HEK293 (cell line): ENCODE data around the gene VSIG8.

ENCODE experiments used
- CTCF ChIA-PET: fragments of 350-600 bp; formaldehyde crosslinking; extraction: SDS; loops from one replicate; lab custom pipeline; 2021; ENCODE audit warnings: antibody characterized with exemption; lab: Yijun Ruan, JAX
- POLR2A ChIA-PET: fragments of 300-600 bp; formaldehyde crosslinking; extraction: SDS; loops from one replicate; lab custom pipeline; 2020; ENCODE audit warnings: antibody characterized with exemption, inconsistent platforms; lab: Yijun Ruan, JAX
- H3K27ac ChIP-seq: fragments of 200-500 bp; sonication (Bioruptor generic); 2 replicates; pipeline ENCODE4 v1.5.1; 2014; ENCODE audit warnings: low read depth, low read length, control low read depth, inconsistent platforms; ENCODE audit errors: extremely low read depth
- H3K36me3 ChIP-seq, 2 experiments: fragments of 200-500 bp in 1 of 2; sonication (Bioruptor generic) in 1 of 2; 1 replicate in 1 of 2; 2 replicates in 1 of 2; pipeline ENCODE4 v1.5.1; 2014 to 2017; ENCODE audit warnings: inconsistent platforms in 2 of 2, low read length in 2 of 2; ENCODE audit not compliant: control insufficient read depth in 2 of 2, insufficient read depth in 1 of 2
- H3K4me1 ChIP-seq: fragments of 200-500 bp; sonication (Bioruptor generic); 2 replicates; pipeline ENCODE4 v1.5.1; 2014; ENCODE audit warnings: mild to moderate bottlenecking, low read length, inconsistent platforms; ENCODE audit not compliant: control insufficient read depth, insufficient read depth
- H3K4me3 ChIP-seq: 2 replicates; pipeline ENCODE4 v1.5.1; 2011; ENCODE audit warnings: low read depth, mild to moderate bottlenecking, control low read depth, low read length, moderate library complexity
- H3K9me3 ChIP-seq: fragments of 200-500 bp; sonication (Bioruptor generic); 2 replicates; pipeline ENCODE4 v1.5.1; 2014; ENCODE audit warnings: low read depth, low read length, inconsistent platforms; ENCODE audit not compliant: control insufficient read depth, insufficient read depth
- RBAK ChIP-seq: fragments of 450-650 bp; formaldehyde crosslinking; IDR thresholded peaks from 2 replicates; pipeline ENCODE4 v1.5.1; 2016; ENCODE audit warnings: missing biosample characterization, missing genetic modification characterization
- ZNF10 ChIP-seq: fragments of 450-650 bp; formaldehyde crosslinking; IDR thresholded peaks from 2 replicates; pipeline ENCODE4 v1.5.1; 2017; ENCODE audit warnings: missing biosample characterization, missing genetic modification characterization
- ZNF146 ChIP-seq: fragments of 450-650 bp; formaldehyde crosslinking; IDR thresholded peaks from 2 replicates; pipeline ENCODE4 v1.5.1; 2016; ENCODE audit warnings: missing biosample characterization, missing genetic modification characterization
- ZNF16 ChIP-seq: fragments of 450-650 bp; formaldehyde crosslinking; IDR thresholded peaks from 2 replicates; pipeline ENCODE4 v1.5.1; 2016; ENCODE audit warnings: low read depth, missing biosample characterization, missing genetic modification characterization
- ZNF2 ChIP-seq: fragments of 450-650 bp; formaldehyde crosslinking; IDR thresholded peaks from 2 replicates; pipeline ENCODE4 v1.5.1; 2016; ENCODE audit warnings: missing biosample characterization, missing genetic modification characterization
- ZNF266 ChIP-seq: fragments of 450-650 bp; formaldehyde crosslinking; IDR thresholded peaks from 2 replicates; pipeline ENCODE4 v1.5.1; 2016; ENCODE audit warnings: missing biosample characterization, missing genetic modification characterization, low read depth
- ZNF341 ChIP-seq: fragments of 450-650 bp; formaldehyde crosslinking; IDR thresholded peaks from 2 replicates; pipeline ENCODE4; 2016; ENCODE audit warnings: low read depth, missing biosample characterization, missing genetic modification characterization
- ZNF366 ChIP-seq: fragments of 450-650 bp; formaldehyde crosslinking; conservative IDR thresholded peaks from 2 replicates; pipeline ENCODE4 v1.5.1; 2016; ENCODE audit warnings: missing biosample characterization, missing genetic modification characterization
- ZNF391 ChIP-seq: fragments of 450-650 bp; formaldehyde crosslinking; IDR thresholded peaks from 2 replicates; pipeline ENCODE4 v1.5.1; 2016; ENCODE audit warnings: low read depth, missing biosample characterization, missing genetic modification characterization, borderline replicate concordance
- ZNF792 ChIP-seq: fragments of 450-650 bp; formaldehyde crosslinking; IDR thresholded peaks from 2 replicates; pipeline ENCODE4 v1.5.1; 2016; ENCODE audit warnings: missing biosample characterization, missing genetic modification characterization
- TF ChIP-seq, protein P1 (sequence below): fragments of 450-650 bp; IDR thresholded peaks from 2 replicates; pipeline ENCODE4 v1.5.1; 2018; ENCODE audit warnings: missing biosample characterization, missing genetic modification characterization
- TF ChIP-seq, protein P2 (sequence below): fragments of 450-650 bp; formaldehyde crosslinking; IDR thresholded peaks from 2 replicates; pipeline ENCODE4 v1.5.1; 2016; ENCODE audit warnings: missing biosample characterization, missing genetic modification characterization
- TF ChIP-seq, protein P3 (sequence below): fragments of 450-650 bp; formaldehyde crosslinking; conservative IDR thresholded peaks from 2 replicates; pipeline ENCODE4 v1.5.1; 2016; ENCODE audit warnings: low read depth, missing biosample characterization, missing genetic modification characterization

Gene VSIG8

DNA sequence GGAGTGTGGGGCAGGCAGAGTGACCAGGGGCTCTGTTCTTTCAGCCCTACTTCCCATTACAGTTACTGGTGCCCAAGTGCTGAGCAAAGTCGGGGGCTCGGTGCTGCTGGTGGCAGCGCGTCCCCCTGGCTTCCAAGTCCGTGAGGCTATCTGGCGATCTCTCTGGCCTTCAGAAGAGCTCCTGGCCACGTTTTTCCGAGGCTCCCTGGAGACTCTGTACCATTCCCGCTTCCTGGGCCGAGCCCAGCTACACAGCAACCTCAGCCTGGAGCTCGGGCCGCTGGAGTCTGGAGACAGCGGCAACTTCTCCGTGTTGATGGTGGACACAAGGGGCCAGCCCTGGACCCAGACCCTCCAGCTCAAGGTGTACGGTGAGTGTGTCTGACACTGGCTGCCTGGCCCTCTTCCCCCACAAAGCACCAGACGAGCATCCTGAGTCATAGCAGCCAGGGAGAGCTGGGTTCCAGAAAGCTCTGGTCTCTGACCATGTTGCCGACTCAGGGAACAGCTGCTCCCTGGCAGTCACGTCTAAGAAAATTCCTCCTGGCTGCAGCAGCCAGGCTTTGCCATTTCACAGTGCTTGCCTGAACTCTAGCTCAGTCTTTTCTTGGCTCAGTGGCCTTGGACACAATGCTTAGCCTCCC lies 32.5 kb downstream of the VSIG8 start (continued):
- TF ChIP-seq, protein P1, sequence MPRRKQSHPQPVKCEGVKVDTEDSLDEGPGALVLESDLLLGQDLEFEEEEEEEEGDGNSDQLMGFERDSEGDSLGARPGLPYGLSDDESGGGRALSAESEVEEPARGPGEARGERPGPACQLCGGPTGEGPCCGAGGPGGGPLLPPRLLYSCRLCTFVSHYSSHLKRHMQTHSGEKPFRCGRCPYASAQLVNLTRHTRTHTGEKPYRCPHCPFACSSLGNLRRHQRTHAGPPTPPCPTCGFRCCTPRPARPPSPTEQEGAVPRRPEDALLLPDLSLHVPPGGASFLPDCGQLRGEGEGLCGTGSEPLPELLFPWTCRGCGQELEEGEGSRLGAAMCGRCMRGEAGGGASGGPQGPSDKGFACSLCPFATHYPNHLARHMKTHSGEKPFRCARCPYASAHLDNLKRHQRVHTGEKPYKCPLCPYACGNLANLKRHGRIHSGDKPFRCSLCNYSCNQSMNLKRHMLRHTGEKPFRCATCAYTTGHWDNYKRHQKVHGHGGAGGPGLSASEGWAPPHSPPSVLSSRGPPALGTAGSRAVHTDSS (tag by site-specific recombination), result no peak
- TF ChIP-seq RBAK (tag by site-specific recombination), result no peak

DNA sequence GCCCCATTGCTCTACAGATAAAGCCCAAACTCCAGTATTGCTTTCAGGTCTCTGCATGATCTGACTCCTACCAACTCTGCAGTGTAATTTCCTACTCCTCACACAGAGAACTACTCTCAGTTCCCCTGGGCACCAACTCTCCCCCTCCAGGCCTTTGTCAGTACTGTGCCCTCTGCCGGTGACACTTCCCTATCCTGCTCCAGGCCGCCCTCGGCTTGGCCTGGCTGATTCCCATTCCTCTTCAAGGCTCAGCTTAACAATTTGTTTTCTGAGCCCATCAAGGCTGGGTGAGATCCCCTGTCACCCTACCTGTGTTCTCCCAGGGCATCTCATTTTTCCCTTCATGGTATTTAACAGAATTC lies 33.2 kb downstream of the VSIG8 start:
- H3K9me3 ChIP-seq, result no peaks in the 10 kb centered on the region
- H3K4me1 ChIP-seq, result no peaks in the 10 kb centered on the region
- TF ChIP-seq ZNF10 (tag by site-specific recombination), result no peak
- TF ChIP-seq, protein P2, sequence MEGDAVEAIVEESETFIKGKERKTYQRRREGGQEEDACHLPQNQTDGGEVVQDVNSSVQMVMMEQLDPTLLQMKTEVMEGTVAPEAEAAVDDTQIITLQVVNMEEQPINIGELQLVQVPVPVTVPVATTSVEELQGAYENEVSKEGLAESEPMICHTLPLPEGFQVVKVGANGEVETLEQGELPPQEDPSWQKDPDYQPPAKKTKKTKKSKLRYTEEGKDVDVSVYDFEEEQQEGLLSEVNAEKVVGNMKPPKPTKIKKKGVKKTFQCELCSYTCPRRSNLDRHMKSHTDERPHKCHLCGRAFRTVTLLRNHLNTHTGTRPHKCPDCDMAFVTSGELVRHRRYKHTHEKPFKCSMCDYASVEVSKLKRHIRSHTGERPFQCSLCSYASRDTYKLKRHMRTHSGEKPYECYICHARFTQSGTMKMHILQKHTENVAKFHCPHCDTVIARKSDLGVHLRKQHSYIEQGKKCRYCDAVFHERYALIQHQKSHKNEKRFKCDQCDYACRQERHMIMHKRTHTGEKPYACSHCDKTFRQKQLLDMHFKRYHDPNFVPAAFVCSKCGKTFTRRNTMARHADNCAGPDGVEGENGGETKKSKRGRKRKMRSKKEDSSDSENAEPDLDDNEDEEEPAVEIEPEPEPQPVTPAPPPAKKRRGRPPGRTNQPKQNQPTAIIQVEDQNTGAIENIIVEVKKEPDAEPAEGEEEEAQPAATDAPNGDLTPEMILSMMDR, result peak; percentile 68
- TF ChIP-seq ZNF792 (tag by site-specific recombination), result no peak
- TF ChIP-seq ZNF341, result no peak
- TF ChIP-seq ZNF2 (tag by site-specific recombination), result no peak
- TF ChIP-seq ZNF366, result no peak
- TF ChIP-seq ZNF266, result no peak
- ChIA-PET CTCF (interaction anchor here (0.6 to 4.1 kb wide), 8 partner anchors 9 to 791 kb away, joined by 3 to 24 read pairs (median 3); no protein-coding TSS in a partner anchor), POLR2A (no interaction called here)
- no peak overlapping the region for H3K27ac ChIP-seq
- H3K4me3 ChIP-seq, result no peak overlapping the region
- H3K36me3 ChIP-seq, result no peaks in the 10 kb centered on the region

DNA sequence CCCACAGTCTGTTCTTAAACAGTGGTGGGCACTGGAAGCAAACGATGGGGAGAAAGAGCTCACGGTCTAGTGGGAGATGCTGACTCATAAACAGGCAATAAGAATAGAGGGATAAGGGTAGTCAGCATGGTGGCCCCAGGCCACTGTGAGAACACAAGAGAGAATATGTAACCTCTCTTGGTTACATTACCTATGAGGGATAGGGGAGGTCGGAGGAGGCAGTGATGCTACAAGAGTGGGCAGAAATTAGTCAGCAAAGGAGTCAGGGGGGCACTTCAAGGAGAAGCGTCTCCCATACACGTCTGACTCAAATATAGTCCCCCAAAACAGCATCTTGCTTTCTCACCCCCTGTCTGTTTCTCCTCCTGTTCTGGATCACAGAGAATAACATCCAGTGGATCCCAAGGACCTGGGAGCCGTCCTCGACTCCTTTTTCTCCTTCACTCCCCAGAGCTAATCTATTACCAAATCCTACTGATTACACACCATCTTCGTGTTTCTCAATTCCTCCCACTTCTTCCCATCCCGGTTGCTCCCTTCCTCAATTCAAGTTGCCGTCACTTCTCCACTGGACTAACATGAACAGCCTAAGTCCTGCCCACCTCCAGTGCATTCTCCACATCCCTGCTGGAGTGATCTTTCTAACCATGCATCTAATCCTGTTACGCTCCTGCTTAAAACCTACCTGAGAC lies 33.7 kb downstream of the VSIG8 start:
- Histone ChIP-seq H3K4me1 (no peaks in the 10 kb centered on the region), H3K36me3 (no peaks in the 10 kb centered on the region), H3K4me3 (no peak overlapping the region), H3K27ac (no peak overlapping the region), H3K9me3 (no peaks in the 10 kb centered on the region)
- CTCF ChIA-PET, result interaction anchor here (1.0 to 4.1 kb wide), 2 partner anchors 9 to 30 kb away, joined by 3 to 24 read pairs; no protein-coding TSS in a partner anchor
- POLR2A ChIA-PET, result no interaction called here
- TF ChIP-seq ZNF146 (tag by site-specific recombination) (no peak), ZNF391 (tag by site-specific recombination) (no peak), ZNF16 (tag by site-specific recombination) (no peak)
- TF ChIP-seq, protein P3, sequence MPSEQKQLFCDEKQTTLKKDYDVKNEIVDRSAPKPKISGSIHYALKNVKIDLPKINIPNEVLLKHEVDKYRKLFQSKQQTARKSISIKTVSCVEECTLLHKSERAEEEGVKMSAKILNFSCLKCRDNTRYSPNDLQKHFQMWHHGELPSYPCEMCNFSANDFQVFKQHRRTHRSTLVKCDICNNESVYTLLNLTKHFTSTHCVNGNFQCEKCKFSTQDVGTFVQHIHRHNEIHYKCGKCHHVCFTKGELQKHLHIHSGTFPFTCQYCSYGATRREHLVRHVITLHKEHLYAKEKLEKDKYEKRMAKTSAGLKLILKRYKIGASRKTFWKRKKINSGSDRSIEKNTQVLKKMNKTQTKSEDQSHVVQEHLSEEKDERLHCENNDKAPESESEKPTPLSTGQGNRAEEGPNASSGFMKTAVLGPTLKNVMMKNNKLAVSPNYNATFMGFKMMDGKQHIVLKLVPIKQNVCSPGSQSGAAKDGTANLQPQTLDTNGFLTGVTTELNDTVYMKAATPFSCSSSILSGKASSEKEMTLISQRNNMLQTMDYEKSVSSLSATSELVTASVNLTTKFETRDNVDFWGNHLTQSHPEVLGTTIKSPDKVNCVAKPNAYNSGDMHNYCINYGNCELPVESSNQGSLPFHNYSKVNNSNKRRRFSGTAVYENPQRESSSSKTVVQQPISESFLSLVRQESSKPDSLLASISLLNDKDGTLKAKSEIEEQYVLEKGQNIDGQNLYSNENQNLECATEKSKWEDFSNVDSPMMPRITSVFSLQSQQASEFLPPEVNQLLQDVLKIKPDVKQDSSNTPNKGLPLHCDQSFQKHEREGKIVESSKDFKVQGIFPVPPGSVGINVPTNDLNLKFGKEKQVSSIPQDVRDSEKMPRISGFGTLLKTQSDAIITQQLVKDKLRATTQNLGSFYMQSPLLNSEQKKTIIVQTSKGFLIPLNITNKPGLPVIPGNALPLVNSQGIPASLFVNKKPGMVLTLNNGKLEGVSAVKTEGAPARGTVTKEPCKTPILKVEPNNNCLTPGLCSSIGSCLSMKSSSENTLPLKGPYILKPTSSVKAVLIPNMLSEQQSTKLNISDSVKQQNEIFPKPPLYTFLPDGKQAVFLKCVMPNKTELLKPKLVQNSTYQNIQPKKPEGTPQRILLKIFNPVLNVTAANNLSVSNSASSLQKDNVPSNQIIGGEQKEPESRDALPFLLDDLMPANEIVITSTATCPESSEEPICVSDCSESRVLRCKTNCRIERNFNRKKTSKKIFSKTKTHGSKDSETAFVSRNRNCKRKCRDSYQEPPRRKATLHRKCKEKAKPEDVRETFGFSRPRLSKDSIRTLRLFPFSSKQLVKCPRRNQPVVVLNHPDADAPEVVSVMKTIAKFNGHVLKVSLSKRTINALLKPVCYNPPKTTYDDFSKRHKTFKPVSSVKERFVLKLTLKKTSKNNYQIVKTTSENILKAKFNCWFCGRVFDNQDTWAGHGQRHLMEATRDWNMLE (tag by site-specific recombination), result no peak
